BLaER1 (cell line): ENCODE results near the gene CCNJL.

Experiments
- H3K27ac ChIP-seq: shearing (Covaris generic); formaldehyde crosslinking; 2 replicates; pipeline ENCODE4 v1.8.1; 2022
- H3K27me3 ChIP-seq: shearing (Covaris generic); formaldehyde crosslinking; 2 replicates; pipeline ENCODE4 v1.8.1; 2022
- H3K36me3 ChIP-seq: shearing (Covaris generic); formaldehyde crosslinking; 2 replicates; pipeline ENCODE4 v1.8.1; 2022
- H3K4me1 ChIP-seq: shearing (Covaris generic); formaldehyde crosslinking; 2 replicates; pipeline ENCODE4 v1.8.1; 2022
- H3K4me2 ChIP-seq: shearing (Covaris generic); formaldehyde crosslinking; 2 replicates; pipeline ENCODE4 v1.8.1; 2022
- H3K4me3 ChIP-seq: shearing (Covaris generic); formaldehyde crosslinking; 2 replicates; pipeline ENCODE4 v1.8.1; 2022
- H3K9ac ChIP-seq: shearing (Covaris generic); formaldehyde crosslinking; 2 replicates; pipeline ENCODE4 v1.8.1; 2022
- H3K9me3 ChIP-seq: shearing (Covaris generic); formaldehyde crosslinking; 2 replicates; pipeline ENCODE4 v1.8.1; 2022
- H4K20me1 ChIP-seq: shearing (Covaris generic); formaldehyde crosslinking; 2 replicates; pipeline ENCODE4 v1.8.1; 2022
- Cebpa-rat ChIP-seq: shearing (Covaris generic); IDR thresholded peaks from 2 replicates; pipeline ENCODE4 v1.8.1; 2022

The CCNJL gene

DNA sequence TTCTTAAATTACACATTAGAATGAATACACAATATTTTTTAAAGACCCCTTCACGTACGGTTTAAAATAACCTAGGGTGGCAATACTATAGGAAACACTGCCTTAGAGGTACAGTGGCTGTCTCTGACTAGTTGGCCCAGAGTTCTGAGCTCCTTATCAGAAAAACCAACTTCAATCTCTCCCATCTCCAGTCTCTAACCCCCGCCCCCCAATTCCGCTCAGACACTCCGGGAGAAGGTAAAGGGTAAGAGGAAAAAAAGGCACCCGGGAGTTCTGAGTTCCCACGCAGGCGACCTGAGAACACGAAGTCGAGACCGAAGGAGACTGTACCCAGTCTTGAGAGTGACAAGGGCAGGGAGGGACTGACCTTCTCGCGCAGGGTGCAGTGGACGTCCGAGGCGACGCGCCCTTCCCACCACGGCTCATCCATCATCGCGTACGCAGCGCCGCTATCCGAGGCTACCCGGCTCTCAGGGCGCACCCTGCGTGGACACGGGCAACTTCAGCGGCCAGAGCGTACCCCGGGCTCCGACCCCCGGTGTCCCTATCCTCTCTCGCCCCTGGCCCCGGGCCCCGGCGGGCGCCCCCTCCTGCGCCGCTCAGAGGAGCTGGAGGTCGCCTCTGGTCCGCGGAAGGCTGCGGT lies 752 bp downstream of the CCNJL start:
- peaks cover 22% of the 10 kb centered on the region; the same call in 1 of the 2 replicates for H3K4me1 ChIP-seq
- peak overlapping the region; percentile 74 for H3K4me3 ChIP-seq
- no peak overlapping the region for H3K27ac ChIP-seq
- no peaks in the 10 kb centered on the region for H3K9me3 ChIP-seq
- peaks cover 57% of the 10 kb centered on the region for H3K27me3 ChIP-seq
- TF ChIP-seq Cebpa-rat, result no peak
- H3K36me3 ChIP-seq, result peaks cover 7% of the 10 kb centered on the region; the same call in 1 of the 2 replicates
- peak overlapping the region; percentile 69 for H3K9ac ChIP-seq
- H4K20me1 ChIP-seq, result peaks cover 34% of the 10 kb centered on the region
- peak overlapping the region; percentile 85 for H3K4me2 ChIP-seq

DNA sequence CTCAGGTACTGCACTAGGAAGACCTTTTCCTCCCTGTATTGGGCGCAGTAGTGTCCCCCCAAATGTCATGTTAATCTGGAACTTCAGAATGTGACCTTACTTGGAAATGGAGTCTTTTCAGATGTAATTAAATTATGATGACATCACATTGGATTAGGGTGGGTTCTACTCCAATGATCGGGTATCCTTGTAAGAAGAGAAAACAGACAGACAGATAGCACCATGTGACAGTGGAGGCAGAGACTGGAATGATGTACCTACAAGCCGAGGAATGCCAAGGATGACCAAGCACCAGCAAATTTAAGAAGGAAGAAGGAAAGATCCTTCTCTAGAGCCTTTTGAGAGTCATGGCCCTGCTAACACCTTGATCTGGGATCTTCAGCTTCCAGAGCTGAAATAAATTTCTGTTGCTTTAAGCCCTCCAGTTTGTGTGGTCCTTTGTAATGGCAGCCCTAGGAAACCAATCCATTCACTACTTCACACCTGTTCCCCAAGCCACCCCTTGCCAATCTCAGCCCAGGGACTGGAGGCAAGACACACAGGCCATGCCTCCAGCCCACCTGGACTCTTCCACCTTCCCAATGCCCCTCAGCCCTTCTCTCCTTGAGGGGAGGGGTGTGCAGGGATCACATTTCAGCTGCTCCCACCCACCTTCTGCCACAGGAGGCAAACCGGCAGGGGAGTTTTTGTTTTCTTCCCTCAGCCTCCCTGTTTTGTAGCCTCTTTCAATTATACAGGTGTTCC lies 1.6 kb downstream of the CCNJL start:
- 0 out of 2 replicates have a peak overlapping the region, but pooled peaks have one; percentile 74 for H3K4me3 ChIP-seq
- no peaks in the 10 kb centered on the region for H3K9me3 ChIP-seq
- H3K36me3 ChIP-seq, result peaks cover 7% of the 10 kb centered on the region; the same call in 1 of the 2 replicates
- peaks cover 22% of the 10 kb centered on the region; the same call in 1 of the 2 replicates for H3K4me1 ChIP-seq
- no peak for TF ChIP-seq Cebpa-rat
- H3K27me3 ChIP-seq, result peaks cover 57% of the 10 kb centered on the region
- H4K20me1 ChIP-seq, result peaks cover 34% of the 10 kb centered on the region
- no peak overlapping the region for H3K9ac ChIP-seq
- H3K27ac ChIP-seq, result no peak overlapping the region
- peak overlapping the region; percentile 85 for H3K4me2 ChIP-seq

DNA sequence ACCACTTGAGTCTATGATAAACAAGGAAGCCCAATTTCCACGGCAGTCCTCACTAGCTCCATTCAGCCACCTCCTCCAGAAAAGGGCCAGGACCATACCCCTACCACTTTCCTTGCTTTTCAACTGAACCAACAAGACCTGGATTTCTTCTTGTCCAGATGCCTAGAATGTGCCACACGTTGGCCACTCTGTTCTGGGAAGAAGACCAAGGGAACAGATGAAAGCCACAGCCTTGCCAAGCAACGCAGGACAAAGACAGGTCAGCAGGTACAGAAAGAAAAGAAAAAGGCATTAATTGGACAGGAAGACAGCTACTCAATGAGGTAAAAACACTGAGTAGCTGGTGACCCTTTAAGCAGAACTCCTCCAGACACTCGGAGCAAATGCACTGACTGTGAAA lies 2.2 kb downstream of the CCNJL start:
- Histone ChIP-seq H3K27me3 (peaks cover 57% of the 10 kb centered on the region), H3K27ac (no peak overlapping the region), H3K9me3 (no peaks in the 10 kb centered on the region), H3K9ac (no peak overlapping the region), H4K20me1 (peaks cover 34% of the 10 kb centered on the region), H3K36me3 (peaks cover 7% of the 10 kb centered on the region; the same call in 1 of the 2 replicates), H3K4me2 (no peak overlapping the region), H3K4me1 (peaks cover 22% of the 10 kb centered on the region; the same call in 1 of the 2 replicates), H3K4me3 (no peak overlapping the region)
- TF ChIP-seq Cebpa-rat, result no peak

DNA sequence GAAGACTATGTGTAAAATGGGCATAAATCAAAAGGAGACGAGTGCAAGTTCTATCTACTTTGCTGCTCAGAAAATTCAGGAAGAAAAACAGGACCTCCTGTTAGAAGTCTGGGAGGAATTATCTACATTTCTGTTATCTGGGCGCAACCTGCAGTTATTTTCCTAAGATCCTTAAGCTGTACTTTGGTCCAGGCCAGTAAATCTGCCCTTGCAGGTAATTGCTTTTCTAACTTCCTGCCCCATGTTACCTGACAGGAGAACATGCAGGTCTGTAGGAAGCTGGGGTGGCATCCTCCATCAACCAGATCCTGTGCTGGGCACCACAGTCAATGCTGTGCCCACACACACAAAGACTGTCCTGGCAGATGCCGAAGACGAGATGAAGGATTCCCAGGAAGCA lies 5.7 kb downstream of the CCNJL start:
- Histone ChIP-seq H3K9me3 (no peaks in the 10 kb centered on the region), H3K27me3 (peaks cover 29% of the 10 kb centered on the region), H4K20me1 (peaks cover 22% of the 10 kb centered on the region), H3K36me3 (peaks cover 7% of the 10 kb centered on the region; the same call in 1 of the 2 replicates), H3K4me2 (no peak overlapping the region), H3K27ac (no peak overlapping the region), H3K4me1 (peaks cover 14% of the 10 kb centered on the region), H3K9ac (no peak overlapping the region), H3K4me3 (no peak overlapping the region)
- no peak for TF ChIP-seq Cebpa-rat

DNA sequence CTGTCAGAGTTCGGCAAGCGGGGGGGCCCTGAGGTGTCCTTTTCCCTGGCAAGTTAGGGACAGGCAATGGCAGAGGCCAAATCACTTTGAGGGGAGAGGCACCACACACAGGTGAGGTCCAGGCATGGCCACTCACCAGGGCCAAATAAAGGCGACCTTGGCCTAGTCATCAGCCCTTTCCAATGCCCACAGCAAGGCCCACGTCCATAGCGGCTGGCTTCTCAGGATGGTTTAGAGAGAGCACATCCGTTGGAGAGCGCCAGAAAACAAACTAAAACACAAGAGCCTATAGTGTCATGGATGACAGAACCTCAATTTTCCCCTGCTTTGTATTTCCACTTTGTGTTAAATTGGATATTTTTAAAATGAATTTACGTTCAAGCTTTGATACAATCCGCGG lies 7.0 kb downstream of the CCNJL start:
- Histone ChIP-seq H4K20me1 (peaks cover 10% of the 10 kb centered on the region; the same call in 1 of the 2 replicates), H3K27ac (no peak overlapping the region), H3K27me3 (peaks cover 15% of the 10 kb centered on the region), H3K9ac (no peak overlapping the region), H3K9me3 (no peaks in the 10 kb centered on the region), H3K4me2 (no peak overlapping the region), H3K4me1 (peaks cover 5% of the 10 kb centered on the region; the same call in 1 of the 2 replicates), H3K4me3 (no peak overlapping the region), H3K36me3 (peaks cover 7% of the 10 kb centered on the region; the same call in 1 of the 2 replicates)
- no peak for TF ChIP-seq Cebpa-rat

DNA sequence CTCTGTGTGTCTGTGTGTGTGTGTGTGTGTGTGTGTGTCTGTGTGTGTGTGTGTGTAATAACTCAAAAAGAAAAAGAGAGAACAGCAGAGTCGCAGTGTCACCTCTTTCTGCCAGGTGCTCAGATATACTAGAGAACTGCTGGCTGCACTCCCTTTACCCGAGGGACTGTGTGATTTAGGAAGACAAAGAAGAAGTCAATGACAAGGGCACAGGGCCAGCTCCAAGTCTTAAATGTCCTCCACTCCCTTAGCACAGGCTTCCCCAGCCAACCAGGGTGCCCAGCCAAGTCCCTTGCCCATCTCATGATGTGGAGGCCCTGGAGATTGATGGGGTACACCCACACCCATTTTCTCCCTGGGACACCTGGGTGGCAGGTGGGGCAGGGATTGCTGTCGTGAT lies 8.7 kb downstream of the CCNJL start:
- TF ChIP-seq Cebpa-rat, result no peak
- H3K4me3 ChIP-seq, result no peak overlapping the region
- H3K27me3 ChIP-seq, result no peaks in the 10 kb centered on the region
- H3K27ac ChIP-seq, result no peak overlapping the region
- no peak overlapping the region for H3K4me2 ChIP-seq
- H3K9me3 ChIP-seq, result no peaks in the 10 kb centered on the region
- no peak overlapping the region for H3K9ac ChIP-seq
- H3K4me1 ChIP-seq, result peaks cover 5% of the 10 kb centered on the region; the same call in 1 of the 2 replicates
- peaks cover 7% of the 10 kb centered on the region; the same call in 1 of the 2 replicates for H3K36me3 ChIP-seq
- no peaks in the 10 kb centered on the region for H4K20me1 ChIP-seq

DNA sequence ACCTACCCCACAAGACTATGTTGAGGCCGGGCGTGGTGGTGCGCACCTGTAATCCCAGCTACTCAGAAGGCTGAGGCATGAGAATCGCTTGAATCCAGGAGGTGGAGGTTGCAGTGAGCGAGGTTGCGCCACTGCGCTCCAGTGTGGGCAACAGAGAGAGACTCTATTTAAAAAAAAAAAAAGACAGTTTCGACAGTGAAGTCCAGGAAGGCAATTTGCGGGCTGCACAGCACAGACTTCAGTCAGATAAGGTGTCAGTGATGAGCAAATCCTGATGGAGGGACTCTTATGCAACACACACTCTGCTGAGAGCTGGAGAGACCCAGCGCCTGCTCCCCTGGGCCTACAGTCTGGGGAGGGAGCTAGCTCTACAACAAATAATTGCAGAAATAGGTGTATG lies 14.2 kb downstream of the CCNJL start:
- TF ChIP-seq Cebpa-rat, result no peak
- peaks cover 11% of the 10 kb centered on the region; the same call in 1 of the 2 replicates for H3K4me1 ChIP-seq
- no peaks in the 10 kb centered on the region for H3K9me3 ChIP-seq
- H3K9ac ChIP-seq, result no peak overlapping the region
- no peak overlapping the region for H3K27ac ChIP-seq
- no peaks in the 10 kb centered on the region for H3K27me3 ChIP-seq
- H3K36me3 ChIP-seq, result no peaks in the 10 kb centered on the region
- H4K20me1 ChIP-seq, result no peaks in the 10 kb centered on the region
- H3K4me3 ChIP-seq, result no peak overlapping the region
- no peak overlapping the region for H3K4me2 ChIP-seq

DNA sequence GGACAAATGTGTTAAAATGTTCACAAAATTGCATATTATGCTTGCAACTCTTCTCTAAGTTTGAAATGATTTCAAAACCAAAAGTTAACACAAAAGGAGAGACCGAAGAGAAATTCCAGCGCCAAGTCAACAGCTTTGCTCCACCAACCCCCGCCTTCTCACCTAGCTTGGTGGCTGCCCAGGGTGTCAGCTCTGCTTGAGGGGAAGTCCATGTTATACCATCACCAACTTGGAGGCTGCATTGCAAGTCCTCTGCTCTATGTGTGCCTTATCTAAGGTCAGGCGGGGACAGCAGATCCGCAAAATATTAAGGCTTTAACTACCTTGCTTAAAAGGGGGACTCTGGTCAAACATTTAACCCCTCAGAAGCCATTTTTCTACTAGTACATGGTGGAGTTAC lies 14.6 kb downstream of the CCNJL start:
- no peaks in the 10 kb centered on the region for H3K36me3 ChIP-seq
- no peak overlapping the region for H3K4me3 ChIP-seq
- H3K4me1 ChIP-seq, result peaks cover 11% of the 10 kb centered on the region; the same call in 1 of the 2 replicates
- H3K27me3 ChIP-seq, result no peaks in the 10 kb centered on the region
- H4K20me1 ChIP-seq, result no peaks in the 10 kb centered on the region
- H3K9me3 ChIP-seq, result no peaks in the 10 kb centered on the region
- no peak for TF ChIP-seq Cebpa-rat
- no peak overlapping the region for H3K9ac ChIP-seq
- no peak overlapping the region for H3K4me2 ChIP-seq
- H3K27ac ChIP-seq, result no peak overlapping the region

DNA sequence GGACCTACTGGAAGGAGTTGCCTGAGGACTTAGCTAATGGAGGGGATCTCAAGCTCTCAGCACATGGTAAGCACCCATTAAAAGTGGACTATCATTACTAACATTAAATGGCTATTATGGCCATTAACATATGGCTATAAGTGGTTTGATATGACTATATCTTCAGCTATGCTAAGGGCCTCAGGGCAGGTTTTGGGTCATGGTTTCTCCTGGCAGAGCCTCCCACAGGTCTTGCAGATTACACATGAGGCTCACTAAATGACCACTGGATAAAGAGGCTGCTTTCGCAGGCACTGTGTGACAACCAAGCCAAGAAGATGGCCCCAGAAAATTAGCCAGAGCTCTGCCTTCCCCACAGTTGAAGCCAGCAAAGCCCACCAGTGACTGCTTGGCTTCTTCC lies 15.4 kb downstream of the CCNJL start:
- no peaks in the 10 kb centered on the region for H4K20me1 ChIP-seq
- H3K4me2 ChIP-seq, result no peak overlapping the region
- no peak overlapping the region for H3K27ac ChIP-seq
- H3K4me1 ChIP-seq, result peaks cover 11% of the 10 kb centered on the region; the same call in 1 of the 2 replicates
- no peaks in the 10 kb centered on the region for H3K9me3 ChIP-seq
- no peaks in the 10 kb centered on the region for H3K27me3 ChIP-seq
- H3K4me3 ChIP-seq, result no peak overlapping the region
- no peaks in the 10 kb centered on the region for H3K36me3 ChIP-seq
- H3K9ac ChIP-seq, result no peak overlapping the region
- no peak for TF ChIP-seq Cebpa-rat

DNA sequence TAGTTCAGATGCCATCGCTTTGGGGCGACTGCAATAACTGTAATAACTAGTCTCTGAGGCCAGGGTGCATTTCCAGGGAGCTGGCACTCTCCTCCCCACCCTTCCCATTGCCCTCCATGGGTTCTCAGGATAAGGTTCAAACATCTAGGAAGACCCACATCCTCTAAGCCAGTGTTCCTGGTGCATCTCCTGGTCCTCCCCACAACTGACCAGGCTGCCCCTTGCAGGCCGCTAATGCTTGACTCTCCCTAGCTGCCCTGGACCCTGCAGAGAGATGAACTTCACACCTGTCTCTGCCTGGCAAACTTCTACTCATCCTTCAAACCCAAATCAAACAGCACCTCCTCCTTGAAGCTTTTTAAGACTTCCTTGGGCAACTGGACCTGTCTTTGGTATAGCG lies 15.9 kb downstream of the CCNJL start:
- no peaks in the 10 kb centered on the region for H3K27me3 ChIP-seq
- no peaks in the 10 kb centered on the region for H3K36me3 ChIP-seq
- no peaks in the 10 kb centered on the region for H4K20me1 ChIP-seq
- H3K4me3 ChIP-seq, result no peak overlapping the region
- no peak overlapping the region for H3K9ac ChIP-seq
- H3K4me2 ChIP-seq, result no peak overlapping the region
- TF ChIP-seq Cebpa-rat, result no peak
- no peaks in the 10 kb centered on the region for H3K9me3 ChIP-seq
- H3K4me1 ChIP-seq, result peaks cover 11% of the 10 kb centered on the region; the same call in 1 of the 2 replicates
- no peak overlapping the region for H3K27ac ChIP-seq
